HG02571 (cell line): ENCODE data around the gene SYCN.
"Not testable (repeated sequence)": the region's sequence is repeated elsewhere in the genome, so short reads cannot be mapped to it uniquely, and the experiment has no call there.

Experiments used
- ATAC-seq: cut with Tn5 transposase; IDR thresholded peaks from one replicate; pipeline ENCODE4 v1.9.1; 2021; ENCODE audit warnings: mild to moderate bottlenecking, moderate library complexity; ENCODE audit not compliant: unreplicated experiment

Gene SYCN

DNA sequence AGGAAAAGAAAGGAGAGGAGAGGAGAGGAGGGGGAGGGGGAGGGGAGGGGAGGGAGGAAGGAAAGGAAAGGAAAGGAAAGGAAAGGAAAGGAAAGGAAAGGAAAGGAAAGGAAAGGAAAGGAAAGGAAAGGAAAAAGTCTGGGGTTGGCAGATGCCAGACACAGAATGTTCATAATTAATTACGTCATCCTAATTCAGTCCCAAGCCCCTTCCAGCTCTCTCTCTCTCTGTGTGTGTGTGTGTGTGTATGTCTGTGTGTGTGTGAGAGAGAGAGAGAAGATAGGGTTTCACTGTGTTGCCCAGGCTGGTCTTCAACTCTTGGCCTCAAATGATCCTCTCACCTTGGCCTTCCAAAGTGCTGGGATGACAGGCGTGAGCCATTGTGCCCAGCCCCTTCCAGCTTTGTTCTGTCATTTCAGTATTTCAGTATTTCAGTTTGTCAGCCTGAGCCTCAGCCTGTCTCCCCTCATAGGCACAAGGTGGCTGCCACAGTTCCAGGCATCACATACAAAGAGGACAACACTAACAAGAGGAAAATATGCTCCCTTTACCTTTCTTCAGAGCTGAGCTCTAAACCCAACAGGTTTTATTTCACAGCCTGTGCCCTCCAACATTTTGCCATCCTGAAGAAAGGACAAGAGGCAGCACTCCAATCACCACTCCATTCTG lies 26.2 kb upstream of the SYCN start:
- no peak for ATAC-seq

DNA sequence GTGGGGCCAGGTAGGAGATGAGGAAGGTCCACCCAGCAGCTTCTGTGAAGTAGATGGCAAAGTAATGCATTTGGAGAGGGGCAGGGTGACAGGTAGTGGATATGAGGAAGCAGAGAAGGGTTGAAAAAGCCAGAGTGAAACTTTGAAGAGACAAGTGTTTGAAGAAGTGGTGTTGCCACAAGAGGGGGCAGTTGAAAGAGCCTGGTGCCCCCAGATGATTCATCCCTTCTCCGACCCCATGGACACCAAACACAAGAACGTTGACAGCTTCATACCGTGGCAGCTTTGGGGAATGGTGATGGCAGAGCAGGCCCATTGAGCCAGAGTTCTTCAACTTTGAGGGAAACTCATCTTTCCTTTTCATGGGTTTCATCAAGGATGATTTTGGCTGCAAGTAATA lies 20.8 kb upstream of the SYCN start:
- ATAC-seq: no peak

GRCh38 chr19:39223703-39224279 lies 19.7 kb upstream of the SYCN start:
- no peak for ATAC-seq

DNA sequence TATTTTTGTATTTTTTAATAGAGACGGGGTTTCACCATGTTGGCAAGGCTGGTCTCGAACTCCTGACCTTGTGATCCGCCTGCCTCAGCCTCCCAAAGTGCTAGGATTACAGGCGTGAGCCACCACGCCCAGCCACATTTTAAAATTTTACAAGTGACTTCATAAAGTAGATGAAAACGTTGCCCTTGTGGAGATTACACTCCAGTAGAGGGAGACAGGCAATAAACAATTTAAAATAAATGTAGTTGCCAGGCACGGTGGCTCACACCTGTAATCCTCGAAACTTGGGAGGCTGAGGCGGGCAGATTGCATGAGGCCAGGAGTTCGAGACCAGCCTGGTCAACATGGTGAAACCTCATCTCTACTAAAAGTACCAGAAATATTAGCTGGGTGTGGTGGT lies 15.0 kb upstream of the SYCN start:
- not testable (repeated sequence) for ATAC-seq

GRCh38 chr19:39218230-39219007 lies 14.4 kb upstream of the SYCN start:
- ATAC-seq: no peak

- no peak for ATAC-seq
These were observed 13.0 kb upstream of the SYCN start for GRCh38 chr19:39217094-39217493.

DNA sequence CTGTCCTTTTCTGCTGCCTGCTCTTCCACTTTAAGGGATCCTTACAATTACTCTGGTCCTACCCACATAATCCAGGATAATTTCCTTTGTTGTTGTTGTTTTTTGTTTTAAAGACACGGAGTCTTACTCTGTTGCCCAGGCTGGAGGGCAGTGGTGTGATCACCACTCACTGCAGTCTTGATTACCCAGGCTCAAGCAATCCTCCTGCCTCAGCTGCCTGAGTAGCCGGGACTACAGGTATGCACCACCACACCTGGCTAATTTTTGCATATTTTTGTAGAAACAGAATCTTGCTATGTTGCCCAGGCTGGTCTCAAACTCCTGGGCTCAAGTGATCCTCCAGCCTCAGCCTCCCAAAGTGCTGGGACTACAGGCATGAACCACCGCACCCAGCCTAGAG lies 11.3 kb upstream of the SYCN start:
- not testable (repeated sequence) for ATAC-seq

- no peak for ATAC-seq
These were observed 8.3 kb upstream of the SYCN start for GRCh38 chr19:39212375-39212742.

DNA sequence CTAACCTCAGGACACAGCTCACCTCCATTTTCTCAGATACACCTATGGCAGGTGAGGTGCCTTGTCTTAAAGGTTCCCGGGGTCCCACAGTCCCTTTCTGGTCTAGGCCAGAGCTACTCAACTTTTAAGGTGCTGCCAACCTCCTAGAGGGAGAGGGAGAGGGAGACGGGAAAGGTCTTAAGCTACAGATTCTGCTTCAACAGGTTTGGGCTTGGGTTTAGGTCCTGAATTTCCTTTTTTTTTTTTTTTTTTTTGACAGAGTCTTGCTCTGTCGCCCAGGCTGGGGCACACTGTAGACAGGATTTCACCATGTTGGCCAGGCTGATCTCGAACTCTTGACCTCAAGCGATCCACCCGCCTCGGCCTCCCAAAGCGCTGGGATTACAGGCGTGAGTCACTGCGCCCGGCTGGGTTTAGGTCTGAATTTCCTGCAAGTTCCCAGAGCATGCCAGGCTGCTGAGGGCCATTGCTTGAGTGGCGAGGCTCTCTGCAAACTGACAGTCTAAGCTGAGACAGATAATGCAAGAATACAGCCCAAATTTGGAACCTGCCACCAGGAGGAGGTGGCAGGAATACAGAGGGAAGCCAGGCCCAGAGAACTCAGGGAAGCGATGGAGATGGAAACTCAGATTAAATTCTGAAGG lies 7.8 kb upstream of the SYCN start:
- ATAC-seq: no peak

- ATAC-seq: no peak
These were observed 5.1 kb upstream of the SYCN start for GRCh38 chr19:39209196-39209595.

DNA sequence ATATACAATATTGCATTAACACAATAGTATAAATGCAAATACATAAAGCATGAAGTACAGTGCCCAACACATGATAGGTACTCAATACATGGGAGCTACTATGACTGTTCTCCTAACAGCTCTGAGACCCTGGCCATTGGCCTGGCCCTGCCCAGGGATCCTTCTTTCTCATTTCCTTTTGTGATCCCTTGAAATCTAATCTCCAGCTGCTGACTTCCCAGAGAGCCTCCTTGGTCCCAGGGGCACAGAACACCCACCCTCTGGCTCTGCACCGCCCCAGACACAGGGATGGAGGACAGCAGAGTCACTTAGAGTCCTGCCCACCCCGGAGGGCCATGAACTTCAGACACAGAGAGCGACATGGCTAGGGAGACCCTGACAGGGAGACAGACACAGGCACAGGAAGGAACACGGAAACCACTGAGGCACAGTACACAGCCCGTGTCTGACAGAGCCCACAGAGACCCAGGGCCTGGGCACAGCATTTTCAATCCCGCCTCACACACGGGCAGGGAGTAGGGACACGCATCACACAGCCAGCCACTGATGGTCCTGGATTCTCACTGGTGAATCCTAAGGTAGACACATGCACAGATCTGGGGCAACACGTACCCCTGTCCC lies 4.2 kb upstream of the SYCN start:
- ATAC-seq: no peak

DNA sequence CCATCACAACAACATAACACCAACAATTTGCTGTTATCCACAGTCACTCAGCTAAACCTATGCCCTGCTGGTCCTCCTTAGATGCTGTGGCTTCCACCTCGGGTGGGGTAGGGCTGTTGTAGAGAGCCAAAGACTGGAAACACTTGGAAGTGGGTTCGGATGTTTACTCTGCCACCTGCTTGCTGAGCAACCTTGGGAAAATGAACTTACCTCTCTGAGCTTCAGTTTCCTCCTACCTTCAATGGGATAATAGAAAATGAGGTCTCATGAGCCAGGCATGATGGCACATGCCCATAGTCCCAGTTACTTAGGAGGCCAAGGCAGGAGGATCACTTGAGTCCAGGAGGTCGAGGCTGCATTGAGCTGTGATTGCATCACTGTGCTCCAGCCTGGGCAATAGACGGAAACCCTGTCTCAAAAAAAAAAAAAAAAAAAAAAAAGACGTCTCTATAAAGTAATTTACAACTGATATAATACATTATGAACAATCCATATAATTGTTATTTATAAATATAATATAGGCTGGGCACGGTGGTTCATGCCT lies 3.3 kb upstream of the SYCN start:
- ATAC-seq: no peak

- no peak for ATAC-seq
These were observed 2.1 kb upstream of the SYCN start for GRCh38 chr19:39206122-39206521.

DNA sequence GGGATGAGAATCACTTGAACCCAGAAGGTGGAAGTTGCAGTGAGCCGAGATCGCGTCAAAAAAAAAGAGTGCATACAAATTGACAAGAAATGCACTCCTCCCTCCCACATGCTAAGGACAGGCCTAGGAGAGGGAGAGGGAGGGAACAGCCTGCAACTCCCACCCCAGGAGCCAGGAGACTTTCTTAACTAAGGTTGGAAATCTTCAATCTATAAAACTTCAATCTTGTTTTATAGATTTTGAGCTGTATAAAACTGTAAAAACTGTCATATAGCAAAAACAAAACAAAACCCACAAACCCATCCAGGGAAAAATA lies 1.3 kb upstream of the SYCN start:
- no peak for ATAC-seq

DNA sequence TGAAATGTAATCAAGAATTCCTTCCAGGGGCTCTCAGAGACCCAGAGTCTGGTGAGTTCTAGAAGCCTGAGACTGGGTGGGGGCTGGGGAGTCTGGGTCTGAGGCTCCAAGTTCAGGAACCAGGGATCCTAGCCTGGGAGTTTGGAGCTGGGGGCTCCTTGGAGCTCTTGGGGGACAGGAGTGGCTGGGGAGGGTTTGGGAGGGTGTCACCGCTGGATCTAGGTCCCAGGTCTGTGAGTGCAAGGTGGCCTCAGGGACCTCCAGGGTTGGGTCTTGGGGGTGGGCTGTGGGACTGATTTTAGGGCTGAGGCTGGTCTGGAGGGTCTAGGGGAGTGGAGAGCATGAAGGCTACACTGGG lies 1.1 kb downstream of the SYCN start:
- ATAC-seq: no peak

GRCh38 chr19:39200803-39201115 lies 3.3 kb downstream of the SYCN start:
- no peak for ATAC-seq

DNA sequence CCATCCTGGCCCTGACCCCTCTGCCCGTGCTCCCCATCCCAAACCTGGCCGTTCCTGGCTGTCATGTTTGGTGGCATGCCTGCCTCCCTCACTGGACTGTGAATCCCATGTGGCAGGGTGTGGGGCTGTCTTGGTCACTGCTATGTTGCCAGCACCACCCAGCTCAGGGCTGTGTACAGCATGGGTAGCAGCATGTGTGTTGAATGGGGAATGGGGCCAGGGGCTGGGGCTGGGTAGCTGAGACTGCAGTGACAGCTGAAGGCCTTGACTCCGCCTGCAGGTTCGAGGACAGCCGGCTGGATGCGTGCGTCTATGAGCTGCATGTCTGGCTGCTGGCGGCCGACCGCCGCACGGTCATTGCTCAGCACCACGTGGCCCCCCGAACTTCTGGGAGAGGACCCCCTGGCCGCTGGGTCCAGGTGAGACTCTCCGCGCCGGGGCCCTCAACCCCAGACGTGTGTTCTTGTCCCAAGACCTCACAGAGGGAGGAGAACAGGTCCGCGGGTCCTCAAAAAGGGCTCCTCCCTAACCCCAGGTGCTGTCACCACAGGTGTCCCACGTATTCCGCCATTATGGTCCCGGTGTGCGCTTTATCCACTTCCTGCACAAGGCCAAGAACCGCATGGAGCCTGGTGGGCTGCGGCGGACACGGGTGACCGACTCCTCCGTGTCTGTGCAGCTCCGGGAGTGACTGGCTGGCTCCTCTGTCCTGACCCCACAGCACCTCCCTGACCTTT lies 3.8 kb downstream of the SYCN start:
- ATAC-seq: no peak

DNA sequence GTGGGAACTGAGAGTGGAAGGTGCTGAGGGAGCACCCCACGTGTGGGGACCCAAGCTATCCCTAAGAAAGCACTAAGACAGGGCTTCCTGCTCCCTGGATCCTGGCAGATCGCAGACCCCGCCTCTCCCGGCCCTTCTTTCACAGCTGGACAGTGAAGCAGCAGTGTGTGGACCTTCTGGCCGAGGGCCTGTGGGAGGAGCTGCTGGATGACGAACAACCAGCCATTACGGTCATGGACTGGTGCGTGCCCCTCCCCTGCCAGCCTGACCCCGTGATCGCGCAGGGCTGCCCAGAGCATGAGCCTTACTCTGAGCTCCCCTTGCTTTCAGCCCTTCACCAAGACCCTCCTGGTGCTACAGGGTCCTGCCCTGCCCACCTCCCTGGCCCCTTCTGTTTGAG lies 5.0 kb downstream of the SYCN start:
- no peak for ATAC-seq

GRCh38 chr19:39197808-39198207 lies 6.3 kb downstream of the SYCN start:
- no peak for ATAC-seq

DNA sequence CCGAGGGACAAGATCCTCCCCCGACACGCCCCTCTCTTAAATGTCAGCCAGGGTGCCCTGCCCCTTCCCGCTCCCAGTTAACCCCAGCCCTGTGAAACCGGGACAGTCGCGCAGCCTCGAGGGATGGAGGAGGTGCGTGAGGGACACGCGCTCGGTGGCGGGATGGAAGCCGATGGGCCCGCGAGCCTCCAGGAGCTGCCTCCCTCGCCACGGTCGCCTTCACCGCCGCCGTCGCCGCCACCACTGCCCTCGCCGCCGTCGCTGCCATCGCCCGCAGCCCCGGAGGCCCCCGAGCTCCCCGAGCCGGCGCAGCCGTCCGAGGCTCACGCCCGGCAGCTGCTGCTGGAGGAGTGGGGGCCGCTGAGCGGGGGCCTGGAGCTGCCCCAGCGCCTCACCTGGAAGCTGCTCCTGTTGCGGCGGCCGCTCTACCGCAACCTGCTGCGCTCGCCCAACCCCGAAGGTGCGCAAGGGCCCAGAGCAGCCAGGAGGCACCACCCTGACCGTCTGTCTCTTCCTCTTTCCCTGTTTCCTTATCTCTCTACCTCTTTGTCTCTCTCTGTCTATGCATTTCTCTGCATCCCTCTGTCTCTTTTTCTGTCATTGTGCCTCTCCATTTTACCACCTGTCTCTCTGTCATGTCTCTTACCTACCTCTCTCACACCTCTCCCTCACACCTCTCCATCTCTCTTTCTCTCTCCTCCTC lies 7.1 kb downstream of the SYCN start, which contains the start of gene NCCRP1:
Gene NCCRP1, plus strand, starts transcription at position 105 of the 703 bp plus-strand sequence. Its CDS starts 19 bp downstream, at position 124.
- ATAC-seq: no peak
